VCaP (cell line): ENCODE data around the gene SNRNP200.
"Not testable (repeated sequence)": the region's sequence is repeated elsewhere in the genome, so short reads cannot be mapped to it uniquely, and the experiment has no call there.

Experiments used
- H3K27ac ChIP-seq: fragments of 450-650 bp; 2 replicates; pipeline ENCODE4 v1.5.1; 2017
- CTCF ChIP-seq: fragments of 450-650 bp; conservative IDR thresholded peaks from 2 replicates; pipeline ENCODE4 v1.5.1; 2017; ENCODE audit warnings: mild to moderate bottlenecking, moderate library complexity

Gene SNRNP200

GRCh38 chr2:96261328-96262003 lies 43.9 kb downstream of the SNRNP200 start:
- peak overlapping the region; percentile 70 for H3K27ac ChIP-seq
- TF ChIP-seq CTCF = no peak

GRCh38 chr2:96260387-96261260 lies 44.7 kb downstream of the SNRNP200 start:
- peak; percentile 77 for TF ChIP-seq CTCF
- H3K27ac ChIP-seq = peak overlapping the region; percentile 70

- TF ChIP-seq CTCF = no peak
- H3K27ac ChIP-seq = peak overlapping the region; percentile 70
Observed at GRCh38 chr2:96259497-96259921, 45.8 kb downstream of the SNRNP200 start.

- H3K27ac ChIP-seq = no peak overlapping the region
Observed at GRCh38 chr2:96258166-96259022, 47.0 kb downstream of the SNRNP200 start.

GRCh38 chr2:96257744-96258143 lies 47.6 kb downstream of the SNRNP200 start:
- H3K27ac ChIP-seq = not testable (repeated sequence)

More at GRCh38 chr2:96258166-96259022, 47.0 kb downstream of the SNRNP200 start:
- no peak for TF ChIP-seq CTCF

- no peak for TF ChIP-seq CTCF
- no peak overlapping the region for H3K27ac ChIP-seq
Observed at GRCh38 chr2:96256611-96257113, 48.7 kb downstream of the SNRNP200 start.

- no peak overlapping the region for H3K27ac ChIP-seq
- no peak for TF ChIP-seq CTCF
Observed at GRCh38 chr2:96254571-96254970, 50.8 kb downstream of the SNRNP200 start.
